Astrocyte of the hippocampus (primary cell): Measurements from ENCODE around the gene TM4SF20.
A peak's percentile ranks its signal among the peaks of the same experiment; 100 is the strongest.
"Not testable (repeated sequence)": the region's sequence is repeated elsewhere in the genome, so short reads cannot be mapped to it uniquely, and the experiment has no call there.

Experiments
- DNase-seq: peaks from one replicate; pipeline ENCODE4 v3.0.0; 2011; ENCODE audit warnings: low read depth, low spot score

TM4SF20 gene

GRCh38 chr2:227367427-227367795 is 11.7 kb downstream of the TM4SF20 start:
- no peak for DNase-seq

- DNase-seq = peak; percentile 69
Observed at GRCh38 chr2:227366769-227367426, 12.2 kb downstream of the TM4SF20 start.

- DNase-seq = no peak
Observed at GRCh38 chr2:227365833-227366232, 13.3 kb downstream of the TM4SF20 start.

- DNase-seq = not testable (repeated sequence)
Observed at GRCh38 chr2:227364585-227365263, 14.4 kb downstream of the TM4SF20 start.

- DNase-seq = no peak
Observed at GRCh38 chr2:227363756-227364155, 15.3 kb downstream of the TM4SF20 start.

GRCh38 chr2:227360351-227360750 is 18.8 kb downstream of the TM4SF20 start:
- no peak for DNase-seq

GRCh38 chr2:227351639-227352038 is 27.5 kb downstream of the TM4SF20 start:
- DNase-seq = no peak

- no peak for DNase-seq
Observed at GRCh38 chr2:227349989-227350612, 29.0 kb downstream of the TM4SF20 start.

- no peak for DNase-seq
Observed at GRCh38 chr2:227348324-227348723, 30.8 kb downstream of the TM4SF20 start.

GRCh38 chr2:227347117-227347516 is 32.0 kb downstream of the TM4SF20 start:
- DNase-seq = no peak

GRCh38 chr2:227344231-227344630 is 34.9 kb downstream of the TM4SF20 start:
- no peak for DNase-seq

- no peak for DNase-seq
Observed at GRCh38 chr2:227341553-227341952, 37.6 kb downstream of the TM4SF20 start.

- DNase-seq = no peak
Observed at GRCh38 chr2:227340106-227340505, 39.0 kb downstream of the TM4SF20 start.

GRCh38 chr2:227339098-227339599 is 40.0 kb downstream of the TM4SF20 start:
- DNase-seq = no peak

- no peak for DNase-seq
Observed at GRCh38 chr2:227337442-227337841, 41.7 kb downstream of the TM4SF20 start.

- DNase-seq = no peak
Observed at GRCh38 chr2:227335713-227336112, 43.4 kb downstream of the TM4SF20 start.

- no peak for DNase-seq
Observed at GRCh38 chr2:227326783-227327182, 52.3 kb downstream of the TM4SF20 start.

- peak; percentile 62 for DNase-seq
Observed at GRCh38 chr2:227325839-227326195, 53.3 kb downstream of the TM4SF20 start.

GRCh38 chr2:227324995-227325838 is 53.9 kb downstream of the TM4SF20 start, which contains the start of gene MFF:
Gene MFF (plus strand): TSS chr2:227325251. CDS start chr2:227330666, 5,415 bp downstream.
- DNase-seq = peak; percentile 97

GRCh38 chr2:227324642-227324994 is 54.5 kb downstream of the TM4SF20 start:
- DNase-seq = no peak

GRCh38 chr2:227323818-227324217 is 55.3 kb downstream of the TM4SF20 start:
- DNase-seq = no peak
